GM12892 (cell line): ENCODE data around the gene ANKRD39.

Source experiments
- POLR2A ChIP-seq: IDR thresholded peaks from 2 replicates; pipeline ENCODE4 v1.6.1; 2011; ENCODE audit warnings: low read depth, low read length, control low read depth
- TAF1 ChIP-seq: IDR thresholded peaks from 2 replicates; pipeline ENCODE4 v1.6.1; 2011; ENCODE audit warnings: low read depth, mild to moderate bottlenecking, control low read depth, low read length, borderline replicate concordance

DNA sequence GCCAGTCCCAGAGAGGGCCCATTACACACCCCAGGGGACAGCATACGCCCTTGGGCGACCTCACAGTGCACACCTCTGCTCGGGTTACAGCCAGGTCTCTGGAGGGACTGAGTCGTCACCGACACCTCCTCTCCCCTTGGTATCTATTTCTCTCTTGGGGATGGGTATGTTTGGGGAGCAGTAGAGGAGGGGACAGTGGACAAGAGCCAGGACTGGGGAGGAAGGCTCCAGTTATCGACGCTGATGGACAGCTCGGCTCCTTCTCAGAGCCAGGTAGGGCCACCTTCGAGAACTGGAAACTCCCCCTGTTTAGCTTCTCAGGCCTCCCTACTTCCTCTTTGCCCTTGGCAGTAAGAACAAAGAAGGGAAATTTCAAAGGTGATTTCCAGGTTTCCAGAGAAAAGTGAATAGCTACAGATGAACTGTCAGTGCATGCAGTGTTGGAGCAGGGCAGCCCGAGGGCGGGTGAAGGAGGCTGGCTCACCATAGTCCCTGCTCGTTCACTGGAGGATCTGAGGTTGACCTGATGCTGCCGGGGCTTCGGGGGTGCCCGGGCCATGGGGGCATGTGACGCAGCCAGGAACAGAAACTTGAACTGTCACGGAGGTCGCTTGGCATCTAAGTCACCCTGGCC, 16.5 kb upstream of the ANKRD39 start:
- TF ChIP-seq TAF1 (no peak), POLR2A (peak; percentile 38; the same call in 1 of the 2 replicates)
